Activated T-helper 1 cell treated with Interleukin-2 at 50 U/mL for 16 hours (primary cell): Measurements from ENCODE around the gene SYPL2.

Source experiments
- DNase-seq: peaks from one replicate; pipeline ENCODE4 v3.0.0-alpha.2; 2020; ENCODE audit warnings: low read depth

The SYPL2 gene

GRCh38 chr1:109492779-109493178 is 26.4 kb downstream of the SYPL2 start:
- no peak for DNase-seq

GRCh38 chr1:109493227-109493626 is 26.9 kb downstream of the SYPL2 start:
- no peak for DNase-seq

DNA sequence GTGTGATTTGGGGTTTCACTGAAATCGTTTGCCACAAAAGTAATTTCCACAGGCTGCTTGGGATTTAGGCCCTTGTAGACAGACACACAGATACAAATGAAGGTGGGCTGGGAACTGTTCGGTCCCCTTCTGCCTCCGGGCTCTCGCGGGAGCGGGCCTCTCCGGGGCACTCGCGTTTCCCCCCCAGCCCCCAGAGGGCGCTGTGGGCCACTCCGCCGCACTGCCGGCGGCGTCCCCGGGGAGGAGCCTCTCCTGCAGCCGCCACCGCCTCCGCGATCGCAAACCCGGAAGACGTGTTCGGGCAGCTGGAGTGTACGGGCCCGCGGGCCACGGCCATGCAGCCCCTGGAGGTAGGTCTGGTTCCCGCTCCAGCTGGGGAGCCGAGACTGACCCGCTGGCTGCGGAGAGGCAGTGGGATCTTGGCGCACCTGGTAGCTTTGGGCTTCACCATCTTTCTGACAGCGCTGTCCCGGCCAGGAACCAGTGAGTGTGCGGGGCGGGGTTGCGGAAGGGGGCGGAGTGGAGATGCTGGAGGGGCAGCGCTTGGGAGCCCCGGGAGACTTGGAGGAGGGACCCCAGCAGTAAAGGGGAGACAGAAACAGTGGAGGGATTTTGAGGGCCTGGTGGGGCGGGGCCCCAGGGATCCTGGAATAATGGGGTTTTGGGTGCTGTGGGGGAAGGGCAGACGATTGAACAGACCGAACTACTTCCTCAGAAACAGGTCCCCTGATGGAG is 27.6 kb downstream of the SYPL2 start, which contains the start of gene CYB561D1:
TSS of gene CYB561D1 (plus strand) at position 290 of the 735 bp plus-strand sequence. CDS start at position 336, 46 bp downstream.
- peak; percentile 87 for DNase-seq

GRCh38 chr1:109495738-109496137 is 29.4 kb downstream of the SYPL2 start:
- DNase-seq = no peak

- DNase-seq = no peak
These were observed 31.3 kb downstream of the SYPL2 start for GRCh38 chr1:109497449-109498160.

DNA sequence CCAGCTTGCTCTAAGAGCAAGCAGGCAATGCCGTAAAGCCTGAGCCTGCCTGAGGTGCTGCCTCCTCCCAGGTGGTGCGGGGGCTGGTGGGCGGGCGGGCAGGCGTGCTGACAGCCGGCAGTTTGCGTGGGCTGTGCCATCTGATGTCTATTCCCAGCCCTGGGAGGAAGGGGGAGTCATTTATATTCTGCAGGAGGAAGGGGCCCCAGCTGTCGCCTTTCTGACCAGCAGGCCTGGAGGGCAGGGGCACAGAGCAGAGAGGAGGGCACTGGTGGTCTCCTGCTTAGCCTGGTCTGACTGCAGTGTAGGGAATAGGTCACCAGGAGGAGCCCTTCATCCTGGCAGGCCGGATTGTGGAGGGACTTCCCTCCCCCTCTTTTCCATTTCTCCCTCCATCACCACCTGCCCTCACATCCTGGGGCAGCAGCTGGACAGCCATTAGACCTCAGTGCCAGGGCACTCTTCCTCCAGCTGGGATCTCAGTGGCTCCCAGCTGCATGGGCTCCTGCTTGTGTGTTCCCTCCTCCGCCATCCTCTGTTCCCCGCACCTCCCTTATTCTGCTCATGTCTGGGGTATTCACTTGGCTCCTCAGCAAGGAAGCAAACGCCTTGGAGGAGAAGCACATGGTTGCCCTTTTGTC is 31.9 kb downstream of the SYPL2 start:
- DNase-seq = no peak

DNA sequence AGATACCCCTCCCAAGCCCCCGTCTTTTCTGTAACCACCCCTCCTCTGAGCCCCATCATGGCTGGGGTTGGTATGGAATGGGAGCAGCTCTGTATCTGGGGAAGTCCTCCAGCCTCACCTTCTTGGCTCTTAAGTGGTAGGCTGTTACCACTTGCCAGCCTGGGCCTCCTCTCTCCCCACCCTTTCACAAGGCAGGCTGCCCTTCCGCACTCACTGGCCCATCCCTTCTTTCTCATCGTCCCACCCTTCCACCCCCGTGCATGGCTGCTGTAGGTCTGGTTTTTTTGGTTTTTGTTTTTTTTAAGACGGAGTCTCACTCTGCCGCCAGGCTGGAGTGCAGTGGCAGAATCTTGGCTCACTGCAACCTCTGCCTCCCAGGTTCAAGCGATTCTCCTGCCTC is 32.7 kb downstream of the SYPL2 start:
- DNase-seq = no peak

GRCh38 chr1:109499661-109500536 is 33.6 kb downstream of the SYPL2 start:
- peak; percentile 24 for DNase-seq

- DNase-seq = no peak
These were observed 34.6 kb downstream of the SYPL2 start for GRCh38 chr1:109500941-109501381.

DNA sequence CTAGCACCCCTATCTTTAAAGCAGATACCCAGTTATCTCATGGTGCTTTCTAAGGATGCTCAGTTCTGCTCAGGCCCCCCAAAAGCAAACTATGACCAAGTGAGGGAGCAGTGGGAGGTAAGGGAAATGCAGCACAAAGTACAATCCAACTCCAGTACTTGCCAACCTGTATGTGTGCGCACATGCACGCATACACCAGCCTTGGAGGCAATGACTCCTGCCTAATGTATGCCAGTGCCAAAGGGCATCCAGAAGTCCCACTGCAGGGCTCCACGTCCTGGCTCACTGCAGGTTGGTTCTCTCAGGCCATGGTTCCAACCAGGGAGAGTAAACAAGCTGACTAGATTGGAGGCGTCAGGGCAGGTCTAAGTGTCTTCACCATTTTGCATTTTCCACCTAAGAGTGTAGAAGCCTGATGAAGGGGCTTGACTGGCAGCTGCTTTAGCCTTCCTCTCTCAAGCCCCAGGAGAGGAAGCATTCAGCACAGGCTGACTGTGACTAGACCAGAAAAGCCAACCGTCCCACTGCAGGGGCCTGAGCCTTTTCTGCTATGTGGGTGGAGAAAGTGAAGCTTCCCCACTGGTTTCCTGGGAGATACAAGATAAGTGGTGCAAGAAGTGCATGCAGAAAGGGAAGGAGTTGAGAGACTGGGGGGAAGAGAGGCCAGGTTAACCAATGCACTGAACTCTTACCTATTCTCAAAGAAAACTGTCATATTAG is 35.5 kb downstream of the SYPL2 start:
- DNase-seq = no peak

GRCh38 chr1:109502364-109502851 is 36.1 kb downstream of the SYPL2 start:
- DNase-seq = peak; percentile 34

- DNase-seq = no peak
These were observed 37.6 kb downstream of the SYPL2 start for GRCh38 chr1:109503935-109504334.

- DNase-seq = no peak
These were observed 38.6 kb downstream of the SYPL2 start for GRCh38 chr1:109504974-109505373.

- DNase-seq = no peak
These were observed 41.9 kb downstream of the SYPL2 start for GRCh38 chr1:109508001-109508872.

DNA sequence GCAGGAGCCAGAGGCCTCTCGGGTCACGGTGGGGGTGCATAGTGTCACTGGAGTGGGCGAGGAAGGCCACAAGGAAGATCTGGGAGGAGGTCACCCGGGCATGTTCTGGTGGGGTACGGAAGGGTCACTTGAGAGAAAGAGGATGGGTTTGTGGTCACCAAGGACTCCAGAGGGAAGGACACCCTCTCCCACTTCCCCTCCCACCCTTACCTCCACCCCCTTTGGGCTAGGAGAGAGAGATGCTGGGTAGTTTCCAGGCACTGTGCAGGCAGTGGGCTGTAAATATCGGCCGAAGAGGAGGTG is 42.5 kb downstream of the SYPL2 start:
- DNase-seq = no peak

DNA sequence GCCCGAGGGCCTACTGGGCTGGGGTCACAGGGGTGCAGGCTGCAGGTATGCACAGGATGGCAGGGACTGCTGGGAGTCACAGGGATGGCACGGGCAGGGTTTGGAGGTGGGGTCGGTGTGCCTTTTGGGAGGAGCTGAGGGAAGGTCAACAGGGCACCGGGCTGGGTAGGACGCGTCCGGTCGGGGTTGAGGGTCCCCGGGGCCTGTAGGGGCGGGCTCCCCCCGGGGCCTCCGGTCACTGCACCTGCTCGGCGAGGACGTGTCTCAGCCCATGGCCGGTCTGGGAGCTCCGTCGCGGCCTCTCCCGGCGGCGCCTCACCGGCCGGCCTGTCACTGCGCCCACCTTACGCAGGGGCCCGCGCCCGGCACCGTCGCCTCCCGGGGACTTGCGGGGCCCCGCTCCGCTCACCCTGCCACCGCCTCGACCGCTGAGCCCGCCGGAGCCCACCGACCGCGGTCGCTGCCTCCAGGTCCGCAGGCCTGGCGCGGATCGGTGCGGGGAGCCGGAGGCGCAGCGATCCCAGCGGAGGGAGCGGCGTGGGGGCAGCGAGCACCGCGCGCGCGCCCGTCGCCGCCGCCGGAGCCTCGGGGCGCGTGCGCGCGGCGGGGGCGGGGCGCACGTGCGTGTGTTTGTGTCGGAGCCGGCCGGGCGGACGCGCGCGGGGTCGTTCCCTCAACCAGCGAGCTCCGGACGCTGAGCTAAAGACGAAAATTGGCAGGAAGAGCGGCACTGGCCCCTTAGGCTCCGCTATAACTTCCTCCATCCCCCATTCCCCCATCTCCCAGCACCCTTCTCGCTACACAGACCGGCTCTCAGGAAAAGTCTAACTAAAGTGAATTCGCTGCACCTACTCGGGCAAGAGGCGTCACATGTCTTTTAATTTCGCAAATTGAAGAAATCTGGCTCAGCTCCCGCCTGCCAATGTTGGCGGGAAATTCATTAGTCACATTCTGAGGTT is 43.1 kb downstream of the SYPL2 start, which contains the start of gene AMIGO1:
TSS of gene AMIGO1 (minus strand) at position 552 of the 959 bp plus-strand sequence. CDS start 815 bp downstream, outside the sequence.
- DNase-seq = peak; percentile 49

- no peak for DNase-seq
These were observed 46.9 kb downstream of the SYPL2 start for GRCh38 chr1:109513110-109513710.

GRCh38 chr1:109514846-109515245 is 48.5 kb downstream of the SYPL2 start:
- no peak for DNase-seq
